Measurements from ENCODE around the gene RBM47.

- no peak for TF ChIP-seq POLR2AphosphoS5 (IDR thresholded peaks at IDR 0.05; ENCODE audit: low read depth, low read length)
- TF ChIP-seq TAF1 (IDR thresholded peaks at IDR 0.05; ENCODE audit: borderline replicate concordance, low read depth, low read length), result peak; percentile 13; the same call in 1 of the 2 replicates
- TF ChIP-seq POLR2A (IDR thresholded peaks at IDR 0.05; ENCODE audit: low read depth, low read length), result no peak; the same call in 1 of the 2 replicates
Observed at GRCh38 chr4:40630335-40631021, 814 bp upstream of the RBM47 start.
